ENCODE measurements around the gene TFEB.

DNA sequence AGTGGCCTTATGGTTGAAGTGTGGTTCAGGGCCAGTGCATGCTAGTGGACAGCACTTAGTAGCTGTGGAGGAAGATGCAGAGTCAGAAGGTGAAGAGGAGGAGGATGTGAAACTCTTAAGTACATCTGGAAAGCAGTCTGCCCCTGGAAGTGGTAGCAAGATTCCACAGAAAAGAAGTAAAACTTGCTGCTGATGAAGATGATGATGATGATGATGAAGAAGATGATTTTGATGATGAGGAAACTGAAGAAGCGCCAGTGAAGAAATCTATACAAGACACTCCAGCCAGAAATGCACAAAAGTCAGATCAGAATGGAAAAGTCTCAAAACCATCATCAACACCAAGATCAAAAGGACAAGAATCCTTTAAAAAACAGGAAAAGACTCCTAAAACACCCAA lies 68.2 kb downstream of the TFEB start:
- no peak for TF ChIP-seq CTCF (IDR thresholded peaks at IDR 0.05; ENCODE audit: low read depth, low read length, poor library complexity, severe bottlenecking)
- TF ChIP-seq EZH2phosphoT487 (IDR thresholded peaks at IDR 0.05; ENCODE audit: borderline replicate concordance, low read length): no peak

Measured in DOHH2 (cell line).